GM21786 (cell line): ENCODE measurements around the gene UNC5CL.

Source experiments
- ATAC-seq: cut with Tn5 transposase; IDR thresholded peaks from one replicate; pipeline ENCODE4 v1.9.1; 2021; ENCODE audit not compliant: unreplicated experiment

The UNC5CL gene

DNA sequence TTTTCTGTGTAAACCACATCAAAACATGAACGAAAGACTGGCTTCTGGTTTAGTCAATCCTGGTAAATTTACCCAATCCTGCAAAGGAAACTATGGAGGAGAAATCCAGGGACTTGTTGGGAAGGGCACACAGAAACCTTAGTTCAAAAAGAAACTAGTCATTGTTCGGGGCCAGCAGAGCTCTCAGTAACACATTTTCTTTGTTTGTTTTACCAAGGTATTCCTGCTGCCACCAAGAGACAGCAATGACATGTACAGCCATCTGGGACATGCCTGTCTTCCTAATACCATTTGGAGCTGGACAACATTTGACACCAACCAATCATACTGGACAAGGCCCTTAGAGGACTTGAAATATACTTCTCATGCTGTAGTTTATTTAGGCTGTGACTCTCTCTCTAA lies 24.9 kb upstream of the UNC5CL start:
- ATAC-seq, result no peak

DNA sequence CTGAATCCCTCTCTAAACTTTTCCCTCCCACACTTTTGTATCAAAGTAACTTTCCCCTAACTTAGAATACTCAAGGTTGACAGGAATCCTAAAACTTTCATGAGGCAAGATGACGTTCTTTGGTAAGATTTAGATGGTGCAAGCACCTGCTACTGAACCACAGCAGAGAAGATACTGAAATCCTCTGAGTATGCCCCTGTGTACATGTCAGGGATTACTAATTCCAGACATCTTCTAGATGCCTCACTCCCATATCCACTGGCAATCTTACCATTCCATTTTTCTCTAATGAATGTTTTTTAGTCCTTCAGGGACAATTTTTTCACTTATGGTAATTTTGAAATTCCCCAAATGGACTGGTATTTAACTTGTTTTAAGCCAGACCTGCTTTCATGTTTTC lies 23.0 kb upstream of the UNC5CL start:
- no peak for ATAC-seq

DNA sequence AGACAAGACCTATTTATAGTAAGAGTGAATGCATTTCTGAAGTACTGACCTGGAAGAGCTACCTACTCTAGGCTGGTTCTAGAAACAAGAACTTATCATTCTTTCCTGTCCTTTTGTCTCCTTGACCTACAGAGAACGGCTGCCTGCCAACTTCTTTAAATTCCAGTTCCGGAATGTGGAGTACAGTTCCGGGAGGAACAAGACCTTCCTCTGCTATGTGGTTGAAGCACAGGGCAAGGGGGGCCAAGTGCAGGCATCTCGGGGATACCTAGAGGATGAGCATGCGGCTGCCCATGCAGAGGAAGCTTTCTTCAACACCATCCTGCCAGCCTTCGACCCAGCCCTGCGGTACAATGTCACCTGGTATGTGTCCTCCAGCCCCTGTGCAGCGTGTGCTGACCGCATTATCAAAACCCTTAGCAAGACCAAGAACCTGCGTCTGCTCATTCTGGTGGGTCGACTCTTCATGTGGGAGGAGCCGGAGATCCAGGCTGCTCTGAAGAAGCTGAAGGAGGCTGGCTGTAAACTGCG lies 22.2 kb upstream of the UNC5CL start:
- no peak for ATAC-seq

DNA sequence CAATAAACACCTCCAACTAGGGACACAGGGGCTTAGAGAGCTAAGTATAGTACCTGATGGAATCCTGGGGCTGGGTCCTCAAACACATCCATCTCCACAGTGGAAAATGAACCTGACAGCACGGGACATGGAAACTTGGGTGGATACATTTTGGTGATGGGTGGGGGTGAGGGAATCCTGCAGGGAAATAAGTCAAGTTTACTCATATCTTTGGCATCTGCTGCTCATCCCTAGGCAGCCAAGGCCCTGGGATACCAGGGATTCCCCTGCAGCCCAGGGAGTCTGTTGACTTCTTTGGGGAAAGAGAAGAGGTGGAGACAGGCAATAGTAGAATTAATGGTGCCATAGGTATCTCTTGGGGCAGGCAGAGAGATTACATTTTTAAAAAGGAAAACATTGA lies 20.5 kb upstream of the UNC5CL start:
- ATAC-seq, result no peak

DNA sequence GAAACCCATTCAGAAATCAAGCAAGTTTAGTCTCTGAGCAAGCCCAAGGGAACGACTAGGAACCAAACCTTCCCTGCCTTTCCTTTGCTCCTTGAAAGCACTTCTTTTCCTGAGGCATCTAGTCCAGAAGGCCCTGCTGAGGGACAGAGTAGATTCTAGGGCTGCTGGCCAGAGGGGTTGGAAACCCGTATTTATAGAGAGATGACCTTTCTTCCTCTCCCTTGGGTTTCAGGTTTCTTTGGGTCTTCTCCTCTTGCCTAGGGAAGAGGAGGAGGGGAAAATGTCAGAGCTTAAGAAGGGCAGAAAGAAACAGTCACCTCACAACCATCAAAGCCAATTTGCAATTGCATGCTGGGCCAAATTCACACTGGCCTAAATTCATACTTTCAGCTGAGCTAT lies 19.8 kb upstream of the UNC5CL start:
- no peak for ATAC-seq

DNA sequence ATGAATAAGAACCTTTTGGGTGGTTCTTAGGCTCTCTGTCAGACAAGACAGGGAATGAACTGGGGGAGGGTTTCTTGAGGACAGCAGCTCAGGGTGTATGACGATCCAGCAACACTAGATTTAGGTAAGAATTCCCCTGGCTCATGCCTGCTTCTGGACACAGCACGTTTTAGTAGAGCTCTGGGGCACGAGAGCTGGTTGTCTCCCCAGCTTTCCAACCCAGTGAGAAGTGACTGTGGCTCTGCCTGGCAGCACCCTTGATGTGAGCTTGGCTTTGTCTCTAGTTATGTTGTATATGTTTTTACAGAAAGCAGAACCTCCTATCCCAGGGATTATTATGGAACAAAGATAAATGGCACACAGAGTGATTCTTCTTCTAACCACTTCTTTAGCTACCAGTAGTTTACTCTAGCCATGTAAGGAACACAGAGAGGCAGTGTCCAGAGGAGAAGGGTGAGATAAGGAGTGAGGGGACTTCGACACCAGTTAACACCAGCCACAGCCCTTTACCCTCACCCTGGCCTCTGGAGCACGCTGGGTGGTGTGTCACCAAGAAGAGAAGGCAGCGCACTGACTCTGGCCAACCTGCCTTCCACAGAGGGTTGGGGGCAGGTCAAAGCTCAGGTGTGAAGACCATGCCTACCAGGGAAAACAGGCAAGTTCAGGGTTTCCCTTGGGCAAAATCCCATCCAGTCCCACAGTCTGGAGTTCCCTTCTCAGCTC lies 17.9 kb upstream of the UNC5CL start:
- ATAC-seq, result no peak

DNA sequence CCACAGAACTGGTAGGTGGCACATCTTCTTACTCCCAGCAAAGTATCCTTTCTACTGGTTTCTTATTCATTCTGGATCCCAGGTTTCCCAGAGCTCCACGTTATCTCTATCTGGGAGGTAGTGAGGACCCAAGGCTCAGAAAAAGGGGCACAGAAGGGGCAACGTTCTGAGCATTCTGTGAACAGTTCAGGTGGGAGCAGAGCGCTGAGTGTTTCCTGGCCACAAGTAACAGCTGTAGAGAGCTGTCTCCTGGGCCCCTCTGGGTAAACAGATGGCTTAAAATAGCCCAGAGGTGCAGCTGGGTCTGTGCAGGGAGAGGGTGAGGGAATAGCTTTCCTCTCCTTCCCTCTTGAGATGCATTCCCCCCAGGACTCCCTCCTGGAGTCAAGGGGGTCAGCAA lies 16.1 kb upstream of the UNC5CL start:
- ATAC-seq, result no peak

DNA sequence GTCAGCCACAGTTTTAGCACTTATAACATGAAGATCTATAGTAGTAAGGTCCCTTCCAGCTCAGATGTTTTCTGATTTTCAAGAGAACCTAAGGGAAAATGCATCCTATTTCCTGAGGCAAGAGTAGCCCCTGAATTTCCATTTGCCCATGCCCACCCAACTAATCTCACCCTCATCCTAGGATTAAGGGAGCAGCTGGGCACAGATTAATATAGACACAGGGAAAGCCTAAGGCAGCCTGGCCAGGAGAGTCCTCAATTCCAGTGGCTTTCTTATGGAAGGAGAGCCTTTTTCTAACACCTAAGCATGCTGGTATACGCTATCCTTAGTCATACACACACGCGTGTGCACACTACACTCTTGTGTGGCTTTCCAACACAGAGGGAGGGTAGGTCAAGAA lies 15.5 kb upstream of the UNC5CL start:
- ATAC-seq, result no peak

DNA sequence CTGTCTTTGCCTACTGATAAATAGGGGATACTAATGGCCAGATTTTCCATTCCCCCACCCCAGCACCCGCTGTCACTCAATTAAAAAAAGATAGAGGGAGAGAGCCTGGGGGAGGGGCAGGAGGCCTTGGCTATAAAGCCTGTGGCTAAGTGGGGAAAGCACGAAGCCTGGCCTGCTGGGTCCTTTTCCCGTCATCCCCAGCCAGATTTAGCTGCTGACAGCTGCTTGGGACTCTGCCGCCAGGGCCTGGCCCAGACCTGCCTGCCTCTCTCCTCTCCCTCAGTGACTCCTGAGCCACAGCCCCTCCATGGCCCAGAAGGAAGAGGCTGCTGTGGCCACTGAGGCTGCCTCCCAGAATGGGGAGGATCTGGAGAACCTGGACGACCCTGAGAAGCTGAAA lies 14.0 kb upstream of the UNC5CL start, which contains the start of gene APOBEC2:
Gene APOBEC2 (plus strand): TSS at position 162 of the 400 bp plus-strand sequence. CDS start 146 bp downstream, at position 308.
- no peak for ATAC-seq

DNA sequence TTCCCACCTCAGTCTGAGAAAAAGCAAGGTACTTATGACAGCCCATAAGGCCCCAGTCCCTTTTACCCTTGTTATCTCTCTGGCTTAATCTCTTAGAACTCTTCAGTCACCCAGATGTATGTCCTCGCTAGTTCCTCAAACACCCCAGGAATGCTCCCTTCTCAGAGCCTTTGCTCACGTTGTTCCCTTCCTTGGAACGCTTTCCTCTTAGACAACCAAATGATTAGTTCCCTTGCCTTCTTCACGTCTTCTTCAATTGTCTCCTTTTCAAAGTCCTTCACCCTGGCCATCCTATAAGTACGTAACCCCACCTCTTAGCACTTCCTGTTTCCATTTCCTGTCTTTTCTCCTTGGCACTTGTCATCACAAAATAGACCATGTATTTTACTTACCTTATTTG lies 12.9 kb upstream of the UNC5CL start:
- ATAC-seq, result no peak

DNA sequence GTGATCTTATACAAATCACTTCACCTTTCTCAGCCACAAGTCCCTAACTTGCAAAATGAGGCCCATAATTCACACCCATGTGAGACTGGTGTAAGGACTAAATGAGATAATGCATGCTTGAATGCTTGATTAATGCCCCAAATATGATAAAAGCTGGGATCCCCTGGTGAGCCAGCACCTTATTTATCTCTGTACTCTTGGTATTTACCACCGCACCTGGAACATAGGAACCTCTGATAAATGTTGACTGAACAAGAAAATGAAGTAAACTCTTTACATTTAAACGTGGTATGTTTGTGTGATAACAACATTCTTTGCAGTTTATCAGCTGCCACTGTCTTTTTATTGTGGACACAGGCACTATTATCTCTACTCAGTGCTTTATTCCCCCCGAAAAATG lies 11.5 kb upstream of the UNC5CL start:
- ATAC-seq, result no peak

DNA sequence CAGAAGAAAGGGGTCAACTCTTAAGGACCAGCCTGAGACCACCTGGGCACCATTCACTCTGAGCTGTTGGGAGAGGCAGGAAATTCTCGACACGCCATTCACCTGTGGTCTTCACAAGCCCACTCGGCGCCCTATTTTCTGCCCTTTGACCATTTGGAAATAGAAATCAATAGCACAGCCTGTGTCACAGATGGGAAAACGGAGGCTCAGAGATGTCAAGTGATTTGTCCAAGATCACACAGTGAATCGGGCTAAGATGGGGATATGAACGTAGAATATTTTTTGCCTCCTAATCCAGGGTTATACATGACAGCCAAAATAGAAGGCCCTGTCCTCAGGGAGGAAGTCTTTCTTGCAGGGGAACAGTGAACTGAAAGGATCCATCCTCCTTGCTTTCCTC lies 10.9 kb upstream of the UNC5CL start:
- no peak for ATAC-seq

DNA sequence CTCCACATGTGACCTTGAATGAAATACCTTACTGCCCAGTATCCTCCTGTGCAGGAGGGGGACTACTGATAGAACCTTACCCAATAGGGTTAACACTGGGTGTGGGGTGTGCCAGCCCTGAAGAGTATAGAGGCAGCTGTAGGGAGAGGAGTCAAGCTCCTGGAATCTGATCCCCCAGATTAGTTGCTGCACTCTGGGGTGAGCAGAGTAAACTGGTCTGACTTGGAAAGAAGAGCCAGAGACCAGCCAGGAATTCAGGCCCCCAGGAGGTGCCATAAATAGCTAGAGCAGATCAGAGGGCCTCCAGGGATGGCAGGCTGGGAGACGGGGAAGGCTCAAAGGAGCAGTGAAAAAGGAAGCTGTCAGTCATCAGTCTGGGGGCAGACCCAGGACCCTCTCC lies 10.5 kb upstream of the UNC5CL start:
- ATAC-seq, result no peak

DNA sequence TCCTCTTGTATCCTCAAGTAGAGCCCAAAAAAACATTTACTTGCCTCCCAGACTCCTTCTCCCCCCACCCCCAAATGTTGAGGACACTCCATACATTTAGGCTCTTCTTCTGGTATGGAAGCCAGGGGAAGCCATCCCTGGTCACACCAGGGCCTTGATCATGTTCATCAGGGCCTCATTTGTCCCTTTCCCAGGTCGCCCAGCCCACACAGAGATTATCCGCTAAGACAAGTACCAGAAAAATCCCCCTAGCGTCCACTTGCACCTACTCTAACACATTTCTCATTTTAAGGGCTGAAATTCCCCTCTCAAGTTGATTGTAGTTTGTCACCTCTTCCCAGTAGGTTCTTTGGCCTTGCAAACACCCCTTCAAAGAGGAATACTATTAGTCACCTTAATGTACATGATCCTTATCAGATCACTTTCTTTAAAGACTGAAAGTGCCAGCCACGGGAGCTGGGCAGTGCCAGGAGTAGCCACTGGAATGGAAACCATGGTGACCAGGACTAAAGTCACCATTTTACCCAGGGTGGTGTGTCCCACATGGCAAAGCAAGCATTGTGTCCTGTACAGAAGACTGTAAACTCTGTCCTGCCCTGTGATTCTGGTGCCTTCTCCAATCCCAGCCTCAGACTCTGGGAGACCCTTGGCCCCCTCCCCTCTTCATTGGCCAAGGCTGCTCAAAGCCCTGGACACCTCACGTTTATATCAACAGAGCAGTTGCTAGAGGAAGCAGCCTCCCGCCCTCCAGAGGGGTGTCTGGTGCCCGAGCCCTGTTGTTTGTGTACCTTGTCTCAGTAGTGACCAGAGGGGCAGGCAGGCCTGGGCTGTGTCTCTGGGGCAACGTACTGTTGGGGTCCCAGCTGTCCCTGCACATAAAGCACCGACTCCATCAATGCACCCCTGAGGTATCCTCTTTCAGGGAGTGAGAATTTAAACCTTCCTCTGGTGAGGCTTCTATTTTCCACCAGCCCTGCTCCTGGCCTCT lies 9.0 kb upstream of the UNC5CL start:
- no peak for ATAC-seq

DNA sequence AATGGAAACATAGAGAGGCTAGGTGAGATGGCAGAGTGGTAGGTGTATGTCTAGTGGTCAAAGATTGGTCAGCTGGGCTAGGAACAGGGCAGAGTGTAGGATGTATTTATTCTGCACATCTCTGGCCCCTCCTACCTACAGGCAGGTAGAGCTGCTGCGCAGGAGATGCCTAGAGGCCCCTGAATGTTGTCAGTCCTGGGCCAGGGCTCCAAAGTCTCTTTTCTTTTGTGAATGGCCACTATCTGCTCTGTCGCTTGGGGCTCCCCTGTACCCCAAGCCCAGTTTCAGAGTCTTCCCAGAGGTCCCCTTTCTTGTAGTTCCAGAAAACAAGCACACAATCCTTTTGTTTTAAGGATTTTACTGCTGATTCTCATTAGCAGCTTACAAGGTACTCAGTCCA lies 8.3 kb upstream of the UNC5CL start:
- ATAC-seq, result no peak

DNA sequence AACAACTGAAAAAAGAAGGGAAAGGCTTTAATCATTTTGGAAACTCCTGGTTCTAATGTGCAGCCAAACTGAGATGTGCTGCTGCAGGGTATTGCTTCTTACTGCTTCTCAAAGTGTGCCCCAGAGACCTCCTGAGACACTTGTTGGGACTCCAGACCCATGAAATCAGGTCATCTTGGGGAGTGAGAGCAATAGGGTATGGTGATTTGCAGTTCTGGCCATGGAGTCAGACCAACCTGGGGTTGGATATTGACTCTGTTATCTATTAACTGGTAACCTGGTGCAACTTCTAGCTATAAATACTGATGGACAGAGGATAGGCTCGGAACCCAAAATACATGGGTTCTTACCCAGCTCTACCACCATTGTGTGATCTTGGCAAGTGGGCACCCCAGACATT lies 7.1 kb upstream of the UNC5CL start:
- no peak for ATAC-seq

DNA sequence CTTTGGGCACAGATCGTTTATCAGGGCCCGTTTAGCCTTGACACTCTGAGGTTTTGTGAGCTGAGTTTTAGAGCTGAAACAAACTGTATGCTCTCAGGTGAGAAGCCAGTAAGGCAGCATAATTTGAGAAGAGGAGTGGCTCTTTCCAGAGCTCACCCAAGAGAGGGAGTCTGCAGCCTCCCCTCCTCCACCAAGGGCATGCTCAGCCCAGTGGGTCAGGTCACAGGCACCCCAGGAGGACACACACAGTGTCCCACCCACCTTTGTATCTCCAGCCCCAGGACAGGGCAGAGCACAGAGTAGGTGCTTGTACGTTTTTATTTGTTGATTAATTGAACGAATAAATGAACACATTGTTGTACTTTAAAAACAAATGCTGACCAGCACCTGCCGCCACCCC lies 6.6 kb upstream of the UNC5CL start:
- ATAC-seq, result no peak

DNA sequence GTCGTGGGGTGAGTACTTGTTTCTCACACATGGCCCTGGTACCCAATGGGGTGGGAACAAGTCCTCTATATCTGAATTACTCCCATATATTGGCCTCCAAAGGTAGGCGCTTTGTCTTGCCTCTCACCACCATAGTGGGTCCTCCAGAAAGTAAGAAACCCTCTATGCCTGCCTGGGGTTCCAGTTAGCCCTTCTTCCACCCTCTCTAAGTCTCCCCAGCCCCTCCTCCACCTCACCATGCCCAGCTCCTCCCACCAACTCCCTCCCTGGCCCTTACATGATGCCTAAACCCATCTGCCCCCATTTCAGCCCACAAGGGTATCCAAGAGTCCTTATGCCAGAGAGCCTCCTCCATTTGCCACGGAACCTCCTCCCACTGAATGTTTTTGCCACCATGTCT lies 4.1 kb upstream of the UNC5CL start:
- ATAC-seq, result no peak

DNA sequence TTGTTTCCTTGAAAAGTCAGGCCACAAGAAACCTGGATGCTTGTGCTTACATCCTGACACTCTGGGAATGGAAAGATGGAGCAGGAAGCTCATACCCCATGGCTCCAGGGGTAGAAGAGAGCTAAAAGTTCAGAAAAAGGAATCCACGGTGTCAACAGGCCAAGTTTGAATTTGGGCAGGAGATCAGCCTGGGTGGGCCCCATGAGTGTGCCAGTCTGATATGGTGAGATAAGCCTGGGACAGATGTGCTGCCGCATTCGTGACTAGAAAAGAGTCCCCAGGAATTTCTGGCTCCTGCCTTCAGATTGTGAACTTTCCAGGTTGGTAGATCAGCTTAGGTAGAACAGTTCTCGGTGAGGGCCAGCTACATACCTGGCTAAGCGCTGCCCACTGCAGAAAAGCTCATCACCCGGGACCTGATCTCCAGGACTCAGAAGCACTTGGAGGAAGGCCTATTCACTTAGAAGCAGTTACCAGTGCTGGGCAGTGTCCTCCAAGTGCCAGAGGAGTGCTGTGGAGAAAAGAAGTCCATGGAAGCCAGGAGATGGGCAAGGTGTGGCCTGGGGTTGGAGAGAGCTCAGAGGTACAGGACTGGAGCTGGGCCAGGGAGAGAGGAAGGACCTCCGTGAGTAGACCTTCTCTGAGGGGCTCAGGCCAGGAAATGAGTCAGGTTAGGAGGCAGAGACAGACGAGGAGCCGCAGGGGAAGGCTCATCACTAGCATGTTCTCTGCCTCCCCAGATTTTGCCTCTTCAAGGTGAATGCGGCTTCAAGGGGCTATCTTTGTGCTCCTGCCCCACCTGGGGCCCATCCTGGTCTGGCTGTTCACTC lies 3.4 kb upstream of the UNC5CL start, which contains the start of gene TSPO2:
Gene TSPO2 (plus strand): TSS at position 242 of the 830 bp plus-strand sequence. CDS start 519 bp downstream, at position 761.
- no peak for ATAC-seq

DNA sequence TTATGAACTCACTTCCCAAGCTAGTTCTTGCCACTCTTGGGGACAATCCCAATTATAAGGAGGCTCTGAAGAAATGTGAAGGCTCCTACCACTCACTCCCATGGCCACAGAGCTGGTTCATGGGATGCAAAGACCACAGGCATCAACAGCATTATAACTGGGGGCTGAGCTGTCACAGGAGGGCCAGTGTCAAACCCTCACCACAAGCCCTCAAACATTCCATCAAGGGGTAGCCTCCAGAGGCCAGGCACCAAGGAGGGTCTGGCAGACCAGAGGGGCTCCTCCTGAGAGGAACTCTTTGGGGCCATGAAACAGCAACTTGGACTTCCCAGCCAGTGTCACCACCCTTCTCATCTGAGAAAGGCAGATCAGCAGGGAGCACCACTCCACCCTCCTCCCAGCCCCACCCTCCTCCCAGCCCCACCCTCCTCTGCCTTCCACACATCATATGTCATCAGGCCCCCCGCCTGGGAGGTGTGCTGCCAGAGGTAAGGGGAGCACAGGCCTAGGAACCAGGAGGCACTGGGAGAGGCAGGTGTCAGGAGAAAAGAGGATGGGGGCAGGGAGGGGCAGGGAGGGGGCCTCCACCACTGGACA lies 2.0 kb upstream of the UNC5CL start:
- no peak for ATAC-seq
